Measurements from ENCODE around the gene UROC1. TPM values are rescaled to one million over a fixed set of nuclear protein-coding genes. Genes with fewer than 3 reads are reported as not detected.

The UROC1 gene
- total RNA-seq, 2 experiments from 2014 or later, result 0.09 TPM; not detected in 1

GRCh38 chr3:126454437-126455198 lies 63.0 kb downstream of the UROC1 start:
- ChIA-PET CTCF (ENCODE audit: unreplicated experiment) (no interaction called here), POLR2A (no interaction called here)
- BruUV-seq (replicated peaks), result TSS peak; percentile 20
- intact Hi-C loops (cut with micrococcal nuclease; ENCODE audit: unreplicated experiment), result no loop called here
- Histone ChIP-seq H2AFZ (ENCODE audit: low read length) (no peak overlapping the region), H3K4me3 (ENCODE audit: low read depth, low read length, poor library complexity, severe bottlenecking) (no peak overlapping the region), H3K4me2 (ENCODE audit: low read length) (no peak overlapping the region), H3K36me3 (ENCODE audit: insufficient read depth, low read length) (peaks cover 84% of the 10 kb centered on the region), H3K27ac (ENCODE audit: low read depth, low read length, poor library complexity, severe bottlenecking) (no peak overlapping the region), H3K4me1 (ENCODE audit: insufficient read depth, low read length, poor library complexity, severe bottlenecking) (no peaks in the 10 kb centered on the region), H4K20me1 (ENCODE audit: insufficient read depth, low read length) (peaks cover 8% of the 10 kb centered on the region; the same call in 1 of the 2 replicates), H3K79me2 (ENCODE audit: insufficient read depth, low read depth, low read length) (no peaks in the 10 kb centered on the region), H3K9me3 (ENCODE audit: low read length) (no peaks in the 10 kb centered on the region), H3K9me2 (ENCODE audit: insufficient read depth, low read length) (no peaks in the 10 kb centered on the region)
- no peak for DNase-seq (ENCODE audit: low spot score)
- TF ChIP-seq EZH2phosphoT487 (IDR thresholded peaks at IDR 0.05; ENCODE audit: borderline replicate concordance, low read depth, low read length) (no peak), CTCF (conservative IDR thresholded peaks at IDR 0.05; ENCODE audit: low read length) (no peak)

DNA sequence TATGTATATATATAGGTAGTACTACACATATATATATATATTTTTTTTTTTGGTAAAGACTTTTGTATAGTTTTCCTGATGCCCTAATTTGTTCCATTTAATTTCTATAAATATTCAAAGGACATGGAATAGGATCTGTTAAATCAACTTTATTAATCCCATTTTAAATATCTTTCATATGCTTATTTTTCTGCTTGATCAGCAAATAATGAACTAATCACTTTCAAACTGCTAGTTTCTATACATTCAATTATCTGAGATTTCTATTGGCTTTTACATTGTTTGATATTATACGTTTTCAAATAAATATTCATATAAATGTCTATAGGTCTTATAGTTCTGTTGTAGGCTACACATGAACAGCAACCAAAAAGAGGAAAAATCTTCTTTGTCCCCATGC lies 63.5 kb downstream of the UROC1 start:
- H3K36me3 ChIP-seq (ENCODE audit: insufficient read depth, low read length), result peaks cover 78% of the 10 kb centered on the region
- H4K20me1 ChIP-seq (ENCODE audit: insufficient read depth, low read length), result peaks cover 8% of the 10 kb centered on the region; the same call in 1 of the 2 replicates
- H3K9me2 ChIP-seq (ENCODE audit: insufficient read depth, low read length), result no peaks in the 10 kb centered on the region
- H3K4me3 ChIP-seq (ENCODE audit: low read depth, low read length, poor library complexity, severe bottlenecking), result no peak overlapping the region
- no peak for DNase-seq (ENCODE audit: low spot score)
- no peaks in the 10 kb centered on the region for H3K4me1 ChIP-seq (ENCODE audit: insufficient read depth, low read length, poor library complexity, severe bottlenecking)
- BruUV-seq (replicated peaks), result no TSS peak
- no peak overlapping the region for H2AFZ ChIP-seq (ENCODE audit: low read length)
- H3K9me3 ChIP-seq (ENCODE audit: low read length), result no peaks in the 10 kb centered on the region
- H3K79me2 ChIP-seq (ENCODE audit: insufficient read depth, low read depth, low read length), result no peaks in the 10 kb centered on the region
- H3K27ac ChIP-seq (ENCODE audit: low read depth, low read length, poor library complexity, severe bottlenecking), result no peak overlapping the region
- intact Hi-C loops (cut with micrococcal nuclease; ENCODE audit: unreplicated experiment), result no loop called here
- no peak overlapping the region for H3K4me2 ChIP-seq (ENCODE audit: low read length)
- ChIA-PET POLR2A (no interaction called here), CTCF (ENCODE audit: unreplicated experiment) (no interaction called here)
- no peak for TF ChIP-seq EZH2phosphoT487 (IDR thresholded peaks at IDR 0.05; ENCODE audit: borderline replicate concordance, low read depth, low read length)
- no peak for TF ChIP-seq CTCF (conservative IDR thresholded peaks at IDR 0.05; ENCODE audit: low read length)

DNA sequence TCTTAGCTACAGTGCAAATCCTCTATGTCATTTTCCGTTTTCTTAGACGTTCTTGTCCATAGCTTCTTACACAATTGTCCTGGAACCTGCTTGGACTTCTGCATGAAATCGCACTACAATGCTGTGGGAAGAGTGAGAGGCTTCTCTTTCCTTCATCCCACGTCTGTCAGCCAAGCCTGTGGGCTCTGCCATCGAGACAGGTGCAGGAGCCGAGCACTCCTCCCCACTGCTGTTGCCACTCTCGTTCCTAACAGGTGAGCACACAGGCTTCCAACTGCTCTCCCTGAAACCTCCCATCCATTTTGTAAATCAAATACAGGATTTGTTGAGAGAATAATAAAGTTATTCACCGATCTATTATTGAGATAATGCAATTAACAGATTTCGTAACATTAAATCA lies 65.4 kb downstream of the UROC1 start:
- DNase-seq (ENCODE audit: low spot score), result no peak

More for the DNA sequence above, 65.4 kb downstream of the UROC1 start:
- ChIA-PET CTCF (ENCODE audit: unreplicated experiment) (interaction anchor here (0.6 kb wide), 1 partner anchor 12 kb away, joined by 3 read pairs; no protein-coding TSS in a partner anchor), POLR2A (interaction anchor here (0.6 kb wide), 1 partner anchor 43 kb away, joined by 3 read pairs; no protein-coding TSS in a partner anchor)
- no peak for TF ChIP-seq CTCF (conservative IDR thresholded peaks at IDR 0.05; ENCODE audit: low read length)
- TF ChIP-seq EZH2phosphoT487 (IDR thresholded peaks at IDR 0.05; ENCODE audit: borderline replicate concordance, low read depth, low read length), result no peak
- BruUV-seq (replicated peaks), result no TSS peak
- Histone ChIP-seq H2AFZ (ENCODE audit: low read length) (no peak overlapping the region), H3K27ac (ENCODE audit: low read depth, low read length, poor library complexity, severe bottlenecking) (no peak overlapping the region), H3K9me3 (ENCODE audit: low read length) (no peaks in the 10 kb centered on the region), H4K20me1 (ENCODE audit: insufficient read depth, low read length) (peaks cover 8% of the 10 kb centered on the region; the same call in 1 of the 2 replicates), H3K4me1 (ENCODE audit: insufficient read depth, low read length, poor library complexity, severe bottlenecking) (no peaks in the 10 kb centered on the region), H3K36me3 (ENCODE audit: insufficient read depth, low read length) (peaks cover 61% of the 10 kb centered on the region), H3K79me2 (ENCODE audit: insufficient read depth, low read depth, low read length) (no peaks in the 10 kb centered on the region), H3K9me2 (ENCODE audit: insufficient read depth, low read length) (no peaks in the 10 kb centered on the region), H3K4me2 (ENCODE audit: low read length) (no peak overlapping the region), H3K4me3 (ENCODE audit: low read depth, low read length, poor library complexity, severe bottlenecking) (no peak overlapping the region)
- intact Hi-C loops (cut with micrococcal nuclease; ENCODE audit: unreplicated experiment), result no loop called here

Measured in OCI-LY7 (cell line).